Measurements from ENCODE around the gene LGALS3BP. TPM values are rescaled to one million over a fixed set of nuclear protein-coding genes. Genes with fewer than 3 reads are reported as not detected.

LGALS3BP gene
- total and polyA plus RNA-seq, 2 of the 13 experiments (the other 11 are each of a cell fraction or from before 2014, with no cell fraction given) = 137 to 332 TPM

DNA sequence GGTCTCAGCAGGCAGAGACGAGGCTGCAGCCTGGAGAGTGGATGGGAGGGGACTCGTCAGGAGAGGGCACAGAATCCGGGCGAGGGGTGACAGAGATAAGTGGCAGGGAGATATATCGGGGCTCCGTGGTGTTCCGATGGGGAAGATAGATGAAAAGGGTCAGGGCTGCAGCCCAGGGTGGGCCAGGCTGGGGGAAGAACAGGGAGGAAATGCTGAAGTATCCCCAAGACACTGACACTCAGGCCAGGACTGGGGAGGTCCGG, 2.1 kb downstream of the LGALS3BP start:
- CTCF ChIA-PET (ENCODE audit: low intra/inter-chr PET ratio, low total read pairs) = no interaction called here

GRCh38 chr17:78976907-78977680, 2.6 kb downstream of the LGALS3BP start:
- ChIA-PET CTCF (ENCODE audit: low intra/inter-chr PET ratio, low total read pairs) (no interaction called here), POLR2A (interaction anchor here (0.9 to 1.5 kb wide), 3 partner anchors 10 to 15 kb away, joined by 3 to 7 read pairs (median 4); no protein-coding TSS in a partner anchor)
- TF ChIP-seq, protein P1, sequence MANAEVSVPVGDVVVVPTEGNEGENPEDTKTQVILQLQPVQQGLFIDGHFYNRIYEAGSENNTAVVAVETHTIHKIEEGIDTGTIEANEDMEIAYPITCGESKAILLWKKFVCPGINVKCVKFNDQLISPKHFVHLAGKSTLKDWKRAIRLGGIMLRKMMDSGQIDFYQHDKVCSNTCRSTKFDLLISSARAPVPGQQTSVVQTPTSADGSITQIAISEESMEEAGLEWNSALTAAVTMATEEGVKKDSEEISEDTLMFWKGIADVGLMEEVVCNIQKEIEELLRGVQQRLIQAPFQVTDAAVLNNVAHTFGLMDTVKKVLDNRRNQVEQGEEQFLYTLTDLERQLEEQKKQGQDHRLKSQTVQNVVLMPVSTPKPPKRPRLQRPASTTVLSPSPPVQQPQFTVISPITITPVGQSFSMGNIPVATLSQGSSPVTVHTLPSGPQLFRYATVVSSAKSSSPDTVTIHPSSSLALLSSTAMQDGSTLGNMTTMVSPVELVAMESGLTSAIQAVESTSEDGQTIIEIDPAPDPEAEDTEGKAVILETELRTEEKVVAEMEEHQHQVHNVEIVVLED (CRISPR knock-in tag; IDR thresholded peaks at IDR 0.05; ENCODE audit: borderline replicate concordance) = no peak
- TF ChIP-seq REL (CRISPR knock-in tag; conservative IDR thresholded peaks at IDR 0.05) = no peak
- TF ChIP-seq, protein P2, sequence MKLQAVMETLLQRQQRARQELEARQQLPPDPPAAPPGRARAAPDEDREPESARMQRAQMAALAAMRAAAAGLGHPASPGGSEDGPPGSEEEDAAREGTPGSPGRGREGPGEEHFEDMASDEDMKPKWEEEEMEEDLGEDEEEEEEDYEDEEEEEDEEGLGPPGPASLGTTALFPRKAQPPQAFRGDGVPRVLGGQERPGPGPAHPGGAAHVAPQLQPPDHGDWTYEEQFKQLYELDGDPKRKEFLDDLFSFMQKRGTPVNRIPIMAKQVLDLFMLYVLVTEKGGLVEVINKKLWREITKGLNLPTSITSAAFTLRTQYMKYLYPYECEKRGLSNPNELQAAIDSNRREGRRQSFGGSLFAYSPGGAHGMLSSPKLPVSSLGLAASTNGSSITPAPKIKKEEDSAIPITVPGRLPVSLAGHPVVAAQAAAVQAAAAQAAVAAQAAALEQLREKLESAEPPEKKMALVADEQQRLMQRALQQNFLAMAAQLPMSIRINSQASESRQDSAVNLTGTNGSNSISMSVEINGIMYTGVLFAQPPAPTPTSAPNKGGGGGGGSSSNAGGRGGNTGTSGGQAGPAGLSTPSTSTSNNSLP (IDR thresholded peaks at IDR 0.05; ENCODE audit: low read depth, low read length) = no peak
- TF ChIP-seq ZFP62 (CRISPR knock-in tag; IDR thresholded peaks at IDR 0.05) = no peak
- no peak for TF ChIP-seq ZUFSP (CRISPR knock-in tag; IDR thresholded peaks at IDR 0.05; ENCODE audit: borderline replicate concordance)
- TF ChIP-seq HOXD1 (CRISPR knock-in tag; IDR thresholded peaks at IDR 0.05) = no peak
- TF ChIP-seq AGO2 (optimal IDR thresholded peaks at IDR 0.05; ENCODE audit: low read depth, low read length) = peak; percentile 62
- Histone ChIP-seq H3K27ac (ENCODE audit: extremely low read length, insufficient read depth, low read length) (no peak overlapping the region), H3K27me3 (ENCODE audit: control insufficient read depth in 1 of 2, insufficient read depth in 2 of 2, low read length in 2 of 2) (no peaks in the 10 kb centered on the region; a peak in 1 of 5 replicates), H4K20me1 (ENCODE audit: insufficient read depth, low read length) (peaks cover 14% of the 10 kb centered on the region; the same call in 1 of the 2 replicates), H3K4me3 (replicated peaks in 1 of 3; ENCODE audit: insufficient read depth in 1 of 3, low read depth in 2 of 3, low read length in 3 of 3) (no peak overlapping the region), H3K9me3 (ENCODE audit: low read length) (no peaks in the 10 kb centered on the region), H3K36me3 (replicated peaks in 1 of 2; ENCODE audit: control insufficient read depth in 1 of 2, insufficient read depth in 2 of 2, low read length in 2 of 2) (peaks cover 9 to 44% of the 10 kb centered on the region in 2 experiments), H3K4me2 (ENCODE audit: low read depth, low read length) (peak overlapping the region; percentile 96), H3K4me1 (ENCODE audit: insufficient read depth, low read length) (peaks cover 57% of the 10 kb centered on the region), H3K79me2 (ENCODE audit: insufficient read depth, low read length) (peaks cover 23% of the 10 kb centered on the region), H3K9ac (ENCODE audit: insufficient read depth, low read depth, low read length) (no peak overlapping the region), H2AFZ (ENCODE audit: low read length) (no peak overlapping the region)
- ATAC-seq (no peak), FAIRE-seq (no peak), DNase-seq (ENCODE audit: low spot score) (no peak)
- intact Hi-C loops (cut with micrococcal nuclease; ENCODE audit: unreplicated experiment) (no loop called here), in situ Hi-C loops (cut with HindIII; ENCODE audit: extremely low pct_ligation_motif_present, low pct_unique_long_range_greater_than_20kb) (no loop called here)
- 96% methylated on average over 12 of the region's 20 CpGs for WGBS (ENCODE audit: low lambda C conversion rate)
- BruUV-seq (replicated peaks) = no TSS peak

More for the DNA sequence above, 2.1 kb downstream of the LGALS3BP start:
- no peak overlapping the region for H3K27ac ChIP-seq (ENCODE audit: extremely low read length, insufficient read depth, low read length)
- no peaks in the 10 kb centered on the region; a peak in 1 of 5 replicates for H3K27me3 ChIP-seq (ENCODE audit: control insufficient read depth in 1 of 2, insufficient read depth in 2 of 2, low read length in 2 of 2)
- FAIRE-seq (no peak), DNase-seq (ENCODE audit: low spot score) (no peak), ATAC-seq (no peak)
- H3K4me2 ChIP-seq (ENCODE audit: low read depth, low read length) = peak overlapping the region; percentile 96
- no peak overlapping the region for H2AFZ ChIP-seq (ENCODE audit: low read length)
- 96% methylated on average over 8 of the region's 8 CpGs for WGBS (ENCODE audit: low lambda C conversion rate)
- POLR2A ChIA-PET = interaction anchor here (1.4 to 3.9 kb wide), 4 partner anchors 9 to 50 kb away, joined by 6 to 49 read pairs (median 20); partner anchors contain the start of gene CANT1
- TF ChIP-seq FIP1L1 (IDR thresholded peaks at IDR 0.05; ENCODE audit: borderline replicate concordance, insufficient read depth, low read depth, low read length) = no peak
- TF ChIP-seq SIN3A (IDR thresholded peaks at IDR 0.05; ENCODE audit: borderline replicate concordance, low read depth, low read length) = no peak
- no peak for TF ChIP-seq ZNF251 (CRISPR knock-in tag; IDR thresholded peaks at IDR 0.05)
- H3K9ac ChIP-seq (ENCODE audit: insufficient read depth, low read depth, low read length) = peak overlapping the region; percentile 90; the same call in 1 of the 2 replicates
- in situ Hi-C loops (cut with HindIII; ENCODE audit: extremely low pct_ligation_motif_present, low pct_unique_long_range_greater_than_20kb) (no loop called here), intact Hi-C loops (cut with micrococcal nuclease; ENCODE audit: unreplicated experiment) (no loop called here)
- peaks cover 57% of the 10 kb centered on the region for H3K4me1 ChIP-seq (ENCODE audit: insufficient read depth, low read length)
- no peaks in the 10 kb centered on the region for H3K9me3 ChIP-seq (ENCODE audit: low read length)
- H3K36me3 ChIP-seq (replicated peaks in 1 of 2; ENCODE audit: control insufficient read depth in 1 of 2, insufficient read depth in 2 of 2, low read length in 2 of 2) = peaks cover 9 to 39% of the 10 kb centered on the region in 2 experiments
- H3K4me3 ChIP-seq (replicated peaks in 1 of 3; ENCODE audit: insufficient read depth in 1 of 3, low read depth in 2 of 3, low read length in 3 of 3) = peak overlapping the region in 1 of 3 experiments; percentile 84; a peak in 2 of 6 replicates
- H3K79me2 ChIP-seq (ENCODE audit: insufficient read depth, low read length) = peaks cover 23% of the 10 kb centered on the region
- peaks cover 14% of the 10 kb centered on the region; the same call in 1 of the 2 replicates for H4K20me1 ChIP-seq (ENCODE audit: insufficient read depth, low read length)
- BruUV-seq (replicated peaks) = no TSS peak

All from HepG2 (cell line).